Endothelial cell of umbilical vein (primary cell): Measurements from ENCODE around the gene UBE2F. TPM values are rescaled to one million over a fixed set of nuclear protein-coding genes. Genes with fewer than 3 reads are reported as not detected.

Source experiments
- BruUV-seq: library from RNA; stranded (reverse); fragments of 400-500 nt; replicated peaks from 2 replicates; lab custom pipeline; 2021; lab: Mats Ljungman, UMichigan
- CTCF ChIA-PET: fragments of 300-600, 350-600 bp; sonication (Branson Sonifier 250); formaldehyde crosslinking; loops from one replicate; lab custom pipeline; 2021; ENCODE audit warnings: antibody characterized with exemption, inconsistent platforms; lab: Charles Lee
- POLR2A ChIA-PET: fragments of 300-600, 350-600 bp; sonication (Branson Sonifier 250); formaldehyde crosslinking; loops from one replicate; lab custom pipeline; 2021; ENCODE audit warnings: antibody characterized with exemption, inconsistent platforms; lab: Charles Lee
- DNase-seq: peaks from one replicate; pipeline ENCODE4 v3.0.0-alpha.2; 2011; ENCODE audit warnings: low read depth, low spot score
- FAIRE-seq: peaks from 2 replicates; lab custom pipeline; 2011; peaks lifted over from hg19 to GRCh38; lab: Jason Lieb, UNC
- H2AFZ ChIP-seq: 2 replicates; pipeline ENCODE4 v1.6.0; 2012; ENCODE audit warnings: low read depth, low read length, control low read depth, inconsistent platforms
- H3K27ac ChIP-seq: 2 replicates; pipeline ENCODE4 v1.5.1; 2011; ENCODE audit warnings: low read depth, mild to moderate bottlenecking, control low read depth, low read length, moderate library complexity; ENCODE audit not compliant: insufficient read depth
- H3K27me3 ChIP-seq, 2 experiments: 2 replicates each; pipeline versions ENCODE4 v1.6.0 to v1.6.1; 2011; ENCODE audit warnings: low read length in 2 of 2, mixed read lengths in 1 of 2; ENCODE audit not compliant: control insufficient read depth in 2 of 2, insufficient read depth in 2 of 2
- H3K36me3 ChIP-seq, 2 experiments: 2 replicates in 1 of 2; 3 replicates in 1 of 2; pipeline ENCODE4 v1.5.1; 2011; ENCODE audit warnings: low read length in 2 of 2, mild to moderate bottlenecking in 1 of 2, moderate library complexity in 1 of 2; ENCODE audit not compliant: control insufficient read depth in 2 of 2, insufficient read depth in 2 of 2; ENCODE audit errors: extremely low read depth in 1 of 2
- H3K4me1 ChIP-seq: 3 replicates; pipeline ENCODE4 v1.5.1; 2011; ENCODE audit warnings: mild to moderate bottlenecking, low read length; ENCODE audit not compliant: control insufficient read depth, insufficient read depth; ENCODE audit errors: extremely low read depth
- H3K4me2 ChIP-seq: 2 replicates; pipeline ENCODE4 v1.6.1; 2011; ENCODE audit warnings: low read length, control low read depth, mixed read lengths; ENCODE audit not compliant: insufficient read depth
- H3K4me3 ChIP-seq, 3 experiments: fragments of 200-600 bp in 1 of 3; sonication (generic), shearing (Covaris generic) in 1 of 3; replicated peaks in 1 of 3; 2 replicates each; pipeline ENCODE4 v1.5.1; 2011 to 2016; ENCODE audit warnings: control low read depth in 3 of 3, low read length in 3 of 3, mild to moderate bottlenecking in 2 of 3, inconsistent platforms in 1 of 3, low read depth in 1 of 3, moderate library complexity in 1 of 3; ENCODE audit not compliant: insufficient read depth in 1 of 3
- H3K79me2 ChIP-seq: 2 replicates; pipeline ENCODE4 v1.6.0; 2012; ENCODE audit warnings: low read length, inconsistent platforms; ENCODE audit not compliant: control insufficient read depth, insufficient read depth
- H3K9ac ChIP-seq: replicated peaks from 2 replicates; pipeline ENCODE3; 2011; ENCODE audit warnings: low read length, control low read depth; ENCODE audit not compliant: insufficient read depth; ENCODE audit errors: extremely low read depth
- H3K9me1 ChIP-seq: replicated peaks from 3 replicates; pipeline ENCODE4 v1.6.0; 2011; ENCODE audit warnings: mild to moderate bottlenecking, low read length; ENCODE audit not compliant: control insufficient read depth, insufficient read depth; ENCODE audit errors: extremely low read depth
- H3K9me3 ChIP-seq: replicated peaks from 2 replicates; pipeline ENCODE4 v1.5.1; 2012; ENCODE audit warnings: low read length, inconsistent platforms; ENCODE audit not compliant: control insufficient read depth, insufficient read depth
- H4K20me1 ChIP-seq: replicated peaks from 2 replicates; pipeline ENCODE3; 2011; ENCODE audit warnings: mild to moderate bottlenecking, low read length; ENCODE audit not compliant: control insufficient read depth, insufficient read depth; ENCODE audit errors: extremely low read depth
- EZH2 ChIP-seq: IDR thresholded peaks from 2 replicates; pipeline ENCODE4 v1.6.1; 2012; ENCODE audit warnings: borderline replicate concordance, low read depth, mild to moderate bottlenecking, moderate library complexity, low read length, inconsistent platforms; ENCODE audit not compliant: severe bottlenecking
- FOS ChIP-seq: IDR thresholded peaks from 2 replicates; pipeline ENCODE4 v1.6.1; 2011; ENCODE audit warnings: mild to moderate bottlenecking, low read length, moderate library complexity, borderline replicate concordance; ENCODE audit not compliant: insufficient read depth
- GATA2 ChIP-seq: IDR thresholded peaks from 2 replicates; pipeline ENCODE4 v1.7.0; 2011; ENCODE audit warnings: low read depth, mild to moderate bottlenecking, moderate library complexity, mixed read lengths, low read length; ENCODE audit not compliant: insufficient read length, insufficient read depth
- JUN ChIP-seq: IDR thresholded peaks from 2 replicates; pipeline ENCODE4 v1.6.1; 2011; ENCODE audit warnings: borderline replicate concordance, low read depth; ENCODE audit not compliant: insufficient read length, insufficient read depth
- MAX ChIP-seq: IDR thresholded peaks from 2 replicates; pipeline ENCODE4 v1.6.1; 2011; ENCODE audit not compliant: insufficient read depth, insufficient read length
- MYC ChIP-seq: IDR thresholded peaks from one replicate; pipeline ENCODE4 v1.6.1; 2011; ENCODE audit warnings: mild to moderate bottlenecking, low read depth, low read length
- POLR2A ChIP-seq: IDR thresholded peaks from 2 replicates; pipeline ENCODE4 v1.6.1; 2012; ENCODE audit warnings: low read depth, mild to moderate bottlenecking, control low read depth, low read length
- POLR2AphosphoS5 ChIP-seq: IDR thresholded peaks from 2 replicates; pipeline ENCODE4 v1.6.1; 2012; ENCODE audit warnings: low read depth, mild to moderate bottlenecking, control low read depth, low read length, moderate library complexity; ENCODE audit not compliant: insufficient read depth
- dilution Hi-C: fragments of 300-500 bp; cut with MboI; formaldehyde crosslinking; loops from one replicate; pipeline ENCODE4 v1.15.0; 2019; ENCODE audit warnings: low sequenced_read_pairs; ENCODE audit not compliant: extremely low pct_ligation_motif_present
- intact Hi-C: fragments of 100-400 bp; cut with micrococcal nuclease; formaldehyde crosslinking; loops from one replicate; pipeline ENCODE4 v1.10.0; 2022
- polyA plus RNA-seq, 4 experiments: library from polyadenylated mRNA; depleted of rRNA in 3 of 4; stranded (reverse) in 3 of 4; unstranded in 1 of 4; fragments of >200 nt; gene quantifications; 2 replicates each; pipeline versions ENCODE4 v1.2.1 to v1.2.3, GENCODE V29; 2011 to 2012; ENCODE audit warnings: missing spikeins in 1 of 4
- total RNA-seq: library from RNA; stranded (reverse); gene quantifications from 2 replicates; pipeline ENCODE4 v1.2.3, GENCODE V29; 2021
- TF ChIP-seq, protein P1 (sequence below), 2 donors: IDR thresholded peaks; 1 replicate in 1 of 2; 2 replicates in 1 of 2; pipeline ENCODE4 v1.5.1; 2011; ENCODE audit warnings: low read length in 2 of 2, mild to moderate bottlenecking in 2 of 2, moderate library complexity in 2 of 2, control low read depth in 1 of 2, inconsistent platforms in 1 of 2, low read depth in 1 of 2; ENCODE audit not compliant: insufficient read depth in 1 of 2; ENCODE audit errors: extremely low read depth in 1 of 2

Gene UBE2F
- total and polyA plus RNA-seq, 2 donors (not counting 3 experiments of a cell fraction or from before 2014, with no cell fraction given) = 42.3 to 45.6 TPM

DNA sequence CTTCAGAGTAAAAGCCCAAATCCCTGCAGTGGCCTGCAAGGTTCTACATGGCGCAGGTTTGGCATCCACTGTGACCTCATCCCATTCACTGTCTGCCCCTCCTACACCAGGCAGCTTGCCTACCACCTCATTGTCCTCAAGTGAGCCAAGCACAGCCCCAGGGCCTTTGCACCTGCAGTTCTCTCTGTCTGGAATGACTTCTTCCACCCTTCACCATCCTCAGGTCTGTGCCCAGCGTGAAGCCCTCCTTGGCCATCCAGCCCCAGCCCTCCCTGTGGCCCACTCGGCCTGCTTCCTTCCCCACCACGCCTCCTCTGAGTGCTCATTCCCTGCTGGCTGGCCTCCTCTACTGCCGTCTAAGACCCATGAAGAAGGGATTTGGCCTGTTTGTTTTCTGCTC, 32.6 kb upstream of the UBE2F start:
- Histone ChIP-seq H3K79me2 (no peaks in the 10 kb centered on the region), H3K9me1 (no peaks in the 10 kb centered on the region), H3K27ac (no peak overlapping the region), H3K4me2 (no peak overlapping the region), H3K4me3 (no peak overlapping the region), H3K36me3 (no peaks in the 10 kb centered on the region), H3K4me1 (no peaks in the 10 kb centered on the region), H3K27me3 (peaks cover 0 to 7% of the 10 kb centered on the region in 2 experiments), H4K20me1 (no peaks in the 10 kb centered on the region), H2AFZ (no peak overlapping the region), H3K9ac (no peak overlapping the region), H3K9me3 (no peaks in the 10 kb centered on the region)
- no peak for DNase-seq
- FAIRE-seq = no peak
- TF ChIP-seq, protein P1, sequence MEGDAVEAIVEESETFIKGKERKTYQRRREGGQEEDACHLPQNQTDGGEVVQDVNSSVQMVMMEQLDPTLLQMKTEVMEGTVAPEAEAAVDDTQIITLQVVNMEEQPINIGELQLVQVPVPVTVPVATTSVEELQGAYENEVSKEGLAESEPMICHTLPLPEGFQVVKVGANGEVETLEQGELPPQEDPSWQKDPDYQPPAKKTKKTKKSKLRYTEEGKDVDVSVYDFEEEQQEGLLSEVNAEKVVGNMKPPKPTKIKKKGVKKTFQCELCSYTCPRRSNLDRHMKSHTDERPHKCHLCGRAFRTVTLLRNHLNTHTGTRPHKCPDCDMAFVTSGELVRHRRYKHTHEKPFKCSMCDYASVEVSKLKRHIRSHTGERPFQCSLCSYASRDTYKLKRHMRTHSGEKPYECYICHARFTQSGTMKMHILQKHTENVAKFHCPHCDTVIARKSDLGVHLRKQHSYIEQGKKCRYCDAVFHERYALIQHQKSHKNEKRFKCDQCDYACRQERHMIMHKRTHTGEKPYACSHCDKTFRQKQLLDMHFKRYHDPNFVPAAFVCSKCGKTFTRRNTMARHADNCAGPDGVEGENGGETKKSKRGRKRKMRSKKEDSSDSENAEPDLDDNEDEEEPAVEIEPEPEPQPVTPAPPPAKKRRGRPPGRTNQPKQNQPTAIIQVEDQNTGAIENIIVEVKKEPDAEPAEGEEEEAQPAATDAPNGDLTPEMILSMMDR (IDR thresholded peaks at IDR 0.05; ENCODE audit: extremely low read depth in 1 of 2, insufficient read depth in 1 of 2, low read depth in 1 of 2, low read length in 2 of 2) = no peak
- TF ChIP-seq MAX (no peak), EZH2 (no peak)
- dilution Hi-C loops = no loop called here
- intact Hi-C loops = no loop called here
- POLR2A ChIA-PET = no interaction called here
- no TSS peak for BruUV-seq
- CTCF ChIA-PET = no interaction called here

DNA sequence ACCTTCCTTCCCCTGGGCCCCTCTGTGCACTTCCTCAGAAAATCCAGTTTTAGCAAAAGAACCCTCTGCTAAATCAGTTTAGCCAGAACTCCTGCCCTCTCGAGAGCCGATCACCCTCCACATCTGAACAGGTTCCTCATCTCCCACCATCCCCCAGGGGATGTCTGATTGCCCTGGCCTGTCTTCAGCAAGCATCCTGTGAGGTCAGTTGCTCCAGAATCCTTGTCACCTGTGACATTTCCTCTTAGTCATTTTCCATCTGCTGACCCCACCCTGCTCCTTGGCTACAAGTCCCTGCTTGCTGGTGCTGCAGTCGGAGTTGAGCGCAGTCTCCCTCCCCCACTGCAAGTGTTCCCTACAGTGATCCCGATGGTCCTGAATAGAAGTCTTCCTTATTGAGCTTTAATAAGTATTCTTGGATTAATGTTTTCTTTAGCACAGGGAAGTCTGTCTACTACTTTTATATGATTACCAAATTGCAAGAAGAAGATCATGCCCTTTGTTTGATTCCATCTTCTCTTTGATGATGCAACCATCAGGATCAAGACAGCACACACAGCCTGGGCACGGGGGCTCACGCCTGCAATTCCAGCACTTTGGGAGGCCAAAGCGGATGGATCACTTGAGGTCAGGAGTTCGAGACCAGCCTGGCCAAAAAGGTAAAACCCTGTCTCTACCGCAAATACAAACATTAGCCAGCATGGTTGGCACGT, 30.9 kb upstream of the UBE2F start:
- no peaks in the 10 kb centered on the region for H3K4me1 ChIP-seq
- no peaks in the 10 kb centered on the region for H3K79me2 ChIP-seq
- CTCF ChIA-PET = no interaction called here
- H4K20me1 ChIP-seq = no peaks in the 10 kb centered on the region
- FAIRE-seq (no peak), DNase-seq (no peak)
- no peak overlapping the region for H3K4me3 ChIP-seq
- no peak overlapping the region for H3K27ac ChIP-seq
- H3K9me1 ChIP-seq = no peaks in the 10 kb centered on the region
- H3K36me3 ChIP-seq = no peaks in the 10 kb centered on the region
- BruUV-seq = no TSS peak
- TF ChIP-seq FOS = no peak
- no peak for TF ChIP-seq POLR2AphosphoS5
- TF ChIP-seq GATA2 = no peak
- no peak for TF ChIP-seq EZH2
- TF ChIP-seq MAX = no peak
- no peak for TF ChIP-seq JUN
- TF ChIP-seq, protein P1 (IDR thresholded peaks at IDR 0.05; ENCODE audit: extremely low read depth in 1 of 2, insufficient read depth in 1 of 2, low read depth in 1 of 2, low read length in 2 of 2) = no peak
- TF ChIP-seq MYC = no peak
- no peak for TF ChIP-seq POLR2A
- no peaks in the 10 kb centered on the region for H3K9me3 ChIP-seq
- no peak overlapping the region for H2AFZ ChIP-seq
- dilution Hi-C loops = no loop called here
- no peak overlapping the region for H3K9ac ChIP-seq
- H3K27me3 ChIP-seq = peaks cover 7% of the 10 kb centered on the region in 2 experiments
- POLR2A ChIA-PET = no interaction called here
- intact Hi-C loops = no loop called here
- no peak overlapping the region for H3K4me2 ChIP-seq
